SK-N-MC (cell line): ENCODE data around the gene RHCE.

Experiments used
- DNase-seq: peaks from one replicate; pipeline ENCODE4 v3.0.0-alpha.2; 2011; ENCODE audit warnings: low read depth, low spot score
- H3K27ac ChIP-seq: fragments of 200-600 bp; sonication (generic); 2 replicates; pipeline ENCODE4 v1.5.1; 2016; ENCODE audit warnings: mixed run types
- H3K36me3 ChIP-seq: fragments of 200-600 bp; sonication (generic); 2 replicates; pipeline ENCODE4 v1.6.1; 2017; ENCODE audit warnings: antibody characterized with exemption, low read length, mixed read lengths; ENCODE audit not compliant: insufficient read depth
- H3K4me3 ChIP-seq: fragments of 200-600 bp; sonication (generic); 2 replicates; pipeline ENCODE4 v1.5.1; 2016
- H3K9ac ChIP-seq: fragments of 200-600 bp; sonication (generic); 2 replicates; pipeline ENCODE4 v1.8.0; 2017; ENCODE audit warnings: mixed run types, mixed read lengths; ENCODE audit not compliant: insufficient read length
- H3K9me3 ChIP-seq: fragments of 200-600 bp; sonication (generic); 2 replicates; pipeline ENCODE4 v1.6.1; 2017; ENCODE audit warnings: low read depth, mild to moderate bottlenecking, antibody characterized with exemption, low read length, moderate library complexity, mixed read lengths
- EZH2 ChIP-seq: fragments of 200-600 bp; sonication (generic); IDR thresholded peaks from one replicate; pipeline ENCODE4 v1.6.1; 2017; ENCODE audit warnings: antibody characterized with exemption
- FOXP2 ChIP-seq: optimal IDR thresholded peaks from 2 replicates; pipeline ENCODE3; 2011; ENCODE audit warnings: mild to moderate bottlenecking, moderate library complexity; ENCODE audit not compliant: insufficient read depth; ENCODE audit errors: extremely low read length, control extremely low read depth
- POLR2AphosphoS5 ChIP-seq: IDR thresholded peaks from 2 replicates; pipeline ENCODE4 v1.6.1; 2012; ENCODE audit warnings: mild to moderate bottlenecking, low read depth, low read length, borderline replicate concordance

Gene RHCE

DNA sequence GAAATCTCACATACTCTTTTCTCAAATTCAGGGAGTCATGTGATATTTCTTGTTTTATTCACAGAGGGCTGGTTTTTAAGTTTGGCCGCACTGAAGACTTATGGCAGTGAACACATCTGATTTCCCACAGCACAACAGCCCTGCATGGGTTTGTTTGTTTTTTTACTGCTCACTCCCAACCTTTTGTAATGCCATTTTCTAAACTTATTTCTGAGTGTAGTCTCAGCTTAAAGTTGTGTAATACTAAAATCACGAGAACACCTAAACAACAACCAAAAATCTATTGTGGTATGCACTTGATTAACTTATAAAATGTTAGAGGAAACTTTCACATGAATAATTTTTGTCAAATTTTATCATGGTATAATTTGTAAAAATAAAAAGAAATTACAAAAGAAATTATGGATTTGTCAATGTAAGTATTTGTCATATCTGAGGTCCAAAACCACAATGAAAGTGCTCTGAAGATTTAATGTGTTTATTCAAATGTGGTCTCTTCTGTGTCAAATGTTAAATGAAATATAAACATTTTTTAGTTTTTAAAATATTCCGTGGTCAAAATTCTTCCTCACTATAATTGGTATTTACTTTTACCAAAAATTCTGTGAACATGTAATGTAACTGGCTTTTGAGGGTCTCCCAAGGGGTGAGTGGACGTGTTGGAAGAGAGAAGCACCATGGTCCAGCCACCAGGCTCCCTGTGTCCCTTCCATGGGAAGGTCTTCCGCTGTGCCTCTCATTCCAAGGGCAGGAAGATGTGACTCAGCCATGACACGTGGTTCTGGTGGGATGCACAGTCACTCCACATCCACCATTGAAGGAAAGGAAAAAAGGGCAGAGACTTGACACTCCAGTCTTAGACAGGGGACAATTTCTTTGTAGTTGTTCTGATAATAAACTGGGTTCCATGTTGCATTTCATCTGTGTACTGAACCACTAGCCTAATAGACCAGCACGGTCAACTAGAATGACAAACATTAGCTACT is 59.7 kb downstream of the RHCE start:
- no peak for DNase-seq
- Histone ChIP-seq H3K9ac (no peak overlapping the region), H3K9me3 (no peaks in the 10 kb centered on the region), H3K36me3 (peaks cover 24% of the 10 kb centered on the region), H3K27ac (peak overlapping the region; percentile 91), H3K4me3 (no peak overlapping the region; the same call in 1 of the 2 replicates)
- TF ChIP-seq EZH2 (no peak), POLR2AphosphoS5 (no peak), FOXP2 (no peak)

DNA sequence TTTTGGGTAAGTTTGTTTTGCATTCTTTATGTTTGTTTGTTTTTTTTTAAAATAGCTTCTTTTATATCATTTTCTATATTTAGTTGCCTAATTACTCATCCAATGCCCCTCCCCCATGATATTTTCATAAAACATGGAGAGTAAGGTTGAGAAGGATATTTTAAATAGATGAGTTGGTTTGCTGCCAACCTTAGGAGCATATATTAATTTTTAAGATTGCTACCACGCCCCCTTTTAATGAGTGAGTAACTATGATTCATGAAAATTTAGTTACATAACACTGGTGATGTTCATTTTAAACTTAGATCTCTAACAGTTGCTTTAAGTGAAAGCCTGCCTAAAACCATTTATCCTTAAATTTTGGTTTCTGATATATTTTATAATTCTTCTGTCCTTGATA is 63.8 kb downstream of the RHCE start:
- TF ChIP-seq EZH2 (no peak), POLR2AphosphoS5 (no peak), FOXP2 (no peak)
- Histone ChIP-seq H3K36me3 (peaks cover 37% of the 10 kb centered on the region), H3K4me3 (no peak overlapping the region), H3K27ac (peak overlapping the region; percentile 63; the same call in 1 of the 2 replicates), H3K9ac (no peak overlapping the region), H3K9me3 (no peaks in the 10 kb centered on the region)
- no peak for DNase-seq

GRCh38 chr1:25356441-25356840 is 64.2 kb downstream of the RHCE start:
- Histone ChIP-seq H3K36me3 (peaks cover 38% of the 10 kb centered on the region), H3K9me3 (no peaks in the 10 kb centered on the region), H3K27ac (peak overlapping the region; percentile 4; the same call in 1 of the 2 replicates), H3K4me3 (no peak overlapping the region), H3K9ac (no peak overlapping the region)
- no peak for TF ChIP-seq EZH2
- no peak for TF ChIP-seq POLR2AphosphoS5
- no peak for TF ChIP-seq FOXP2
- DNase-seq, result no peak

- TF ChIP-seq POLR2AphosphoS5 (no peak), FOXP2 (no peak), EZH2 (no peak)
- no peaks in the 10 kb centered on the region for H3K9me3 ChIP-seq
- no peak overlapping the region for H3K4me3 ChIP-seq
- peak overlapping the region; percentile 4; the same call in 1 of the 2 replicates for H3K27ac ChIP-seq
- DNase-seq, result no peak
- H3K36me3 ChIP-seq, result peaks cover 36% of the 10 kb centered on the region
- no peak overlapping the region for H3K9ac ChIP-seq
These were observed 64.7 kb downstream of the RHCE start for GRCh38 chr1:25355841-25356395.

GRCh38 chr1:25349606-25350005 is 71.0 kb downstream of the RHCE start:
- no peak for TF ChIP-seq POLR2AphosphoS5
- no peak for TF ChIP-seq FOXP2
- no peak for TF ChIP-seq EZH2
- Histone ChIP-seq H3K9me3 (no peaks in the 10 kb centered on the region), H3K9ac (no peak overlapping the region), H3K27ac (no peak overlapping the region), H3K4me3 (no peak overlapping the region), H3K36me3 (peaks cover 34% of the 10 kb centered on the region)
- no peak for DNase-seq

DNA sequence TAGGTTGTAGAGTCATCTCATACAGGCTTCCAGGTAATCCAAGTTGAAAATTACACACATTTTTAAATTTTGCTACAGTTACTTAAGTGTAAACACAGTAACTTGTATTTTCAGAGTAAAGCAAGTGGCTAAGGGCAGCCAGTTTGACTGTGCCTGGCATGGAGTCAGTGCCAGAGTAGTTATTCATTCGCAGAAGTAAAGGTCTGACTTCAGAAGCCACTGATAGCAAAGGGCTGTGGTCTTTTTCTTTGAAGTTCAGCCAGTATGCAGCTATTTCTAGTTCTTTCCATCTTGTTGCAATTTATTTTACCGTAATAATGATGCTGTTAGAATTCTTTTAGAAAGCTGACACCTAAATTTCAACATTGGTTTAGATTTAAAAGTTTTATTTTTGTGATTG is 73.1 kb downstream of the RHCE start:
- no peak for DNase-seq
- no peaks in the 10 kb centered on the region for H3K9me3 ChIP-seq
- no peak for TF ChIP-seq POLR2AphosphoS5
- no peak for TF ChIP-seq FOXP2
- no peak for TF ChIP-seq EZH2
- H3K4me3 ChIP-seq, result no peak overlapping the region
- H3K9ac ChIP-seq, result peak overlapping the region; percentile 18
- peaks cover 36% of the 10 kb centered on the region for H3K36me3 ChIP-seq
- H3K27ac ChIP-seq, result 0 out of 2 replicates have a peak overlapping the region, but pooled peaks have one; percentile 16

DNA sequence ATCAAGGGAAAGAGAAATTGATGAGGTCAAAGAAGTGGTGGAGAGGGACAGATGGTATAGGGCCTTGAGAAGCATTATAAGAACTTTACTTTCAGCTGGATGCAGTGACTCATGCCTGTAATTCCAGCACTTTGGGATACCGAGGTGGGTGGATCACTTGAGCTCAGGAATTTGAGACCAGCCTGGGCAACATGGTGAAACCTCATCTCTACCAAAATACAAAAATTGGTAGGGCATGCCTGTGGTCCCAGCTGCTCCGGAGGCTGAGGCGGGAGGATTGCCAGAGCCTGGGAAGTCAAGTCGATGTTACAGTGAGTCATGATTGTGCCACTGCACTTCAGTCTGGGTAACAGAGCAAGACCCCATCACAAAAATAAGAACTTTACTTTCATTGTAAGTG is 76.8 kb downstream of the RHCE start:
- Histone ChIP-seq H3K27ac (no peak overlapping the region), H3K36me3 (peaks cover 19% of the 10 kb centered on the region), H3K9ac (no peak overlapping the region), H3K9me3 (no peaks in the 10 kb centered on the region), H3K4me3 (no peak overlapping the region)
- no peak for TF ChIP-seq EZH2
- TF ChIP-seq POLR2AphosphoS5, result no peak
- TF ChIP-seq FOXP2, result no peak
- no peak for DNase-seq

DNA sequence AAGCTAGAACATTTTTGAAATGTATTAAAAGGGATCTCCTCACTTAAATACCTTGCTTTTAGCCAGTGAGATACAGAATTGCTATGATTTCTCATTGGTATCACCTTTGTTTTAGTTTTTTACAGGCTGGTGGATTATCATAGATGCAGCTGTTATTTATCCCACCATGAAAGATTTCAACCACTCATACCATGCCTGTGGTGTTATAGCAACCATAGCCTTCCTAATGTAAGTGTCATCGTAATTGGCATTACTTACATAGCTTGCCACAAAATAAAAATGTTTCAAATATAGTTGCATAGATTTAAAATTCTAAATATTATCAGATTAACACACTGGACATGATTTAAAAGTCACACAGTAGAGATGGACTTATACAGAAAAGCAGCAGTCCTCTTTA is 77.8 kb downstream of the RHCE start:
- Histone ChIP-seq H3K9ac (no peak overlapping the region), H3K36me3 (peaks cover 15% of the 10 kb centered on the region), H3K4me3 (no peak overlapping the region), H3K27ac (no peak overlapping the region), H3K9me3 (no peaks in the 10 kb centered on the region)
- TF ChIP-seq FOXP2 (no peak), EZH2 (no peak), POLR2AphosphoS5 (no peak)
- DNase-seq, result no peak
